H1 (cell line): ENCODE measurements around the gene DMXL2. TPM values are rescaled to one million over a fixed set of nuclear protein-coding genes. Genes with fewer than 3 reads are reported as not detected.

Experiments
- CTCF ChIA-PET: fragments of 300-600 bp; sonication (Branson Sonifier 250); formaldehyde crosslinking; loops from one replicate; lab custom pipeline; 2021; ENCODE audit not compliant: partially characterized antibody; lab: Charles Lee
- POLR2A ChIA-PET: fragments of 300-600 bp; sonication (Branson Sonifier 250); formaldehyde crosslinking; loops from one replicate; lab custom pipeline; 2021; ENCODE audit warnings: inconsistent platforms; ENCODE audit not compliant: partially characterized antibody; lab: Charles Lee
- DNase-seq, 2 experiments: peaks; one replicate each; pipeline versions ENCODE4 v3.0.0 to v3.0.0-alpha.2; 2010 to 2022; ENCODE audit warnings: low spot score in 2 of 2, low read depth in 1 of 2, mixed read lengths in 1 of 2
- FAIRE-seq: peaks from 2 replicates; lab custom pipeline; 2011; peaks lifted over from hg19 to GRCh38; lab: Jason Lieb, UNC
- H2AFZ ChIP-seq: 2 replicates; pipeline ENCODE4 v1.8.1; 2012; ENCODE audit warnings: low read length, inconsistent platforms
- H2AK5ac ChIP-seq: 2 replicates; pipeline ENCODE4 v1.6.1; 2013; ENCODE audit warnings: low read depth, low read length
- H2BK120ac ChIP-seq: replicated peaks from 2 replicates; pipeline ENCODE3; 2013; ENCODE audit warnings: low read depth, low read length, inconsistent platforms
- H2BK12ac ChIP-seq: 2 replicates; pipeline ENCODE4 v1.6.1; 2013; ENCODE audit warnings: low read depth, low read length
- H2BK15ac ChIP-seq: 2 replicates; pipeline ENCODE4 v1.6.1; 2013; ENCODE audit warnings: low read length
- H2BK20ac ChIP-seq: 2 replicates; pipeline ENCODE4 v1.6.1; 2013; ENCODE audit warnings: low read length
- H2BK5ac ChIP-seq: 2 replicates; pipeline ENCODE4 v1.6.1; 2013; ENCODE audit warnings: low read depth, low read length
- H3K14ac ChIP-seq: 2 replicates; pipeline ENCODE4 v1.6.1; 2013; ENCODE audit warnings: inconsistent platforms; ENCODE audit not compliant: insufficient read length
- H3K18ac ChIP-seq: 2 replicates; pipeline ENCODE4 v1.6.1; 2013; ENCODE audit warnings: low read length; ENCODE audit errors: extremely low read depth
- H3K23ac ChIP-seq: 2 replicates; pipeline ENCODE4 v1.6.1; 2013; ENCODE audit warnings: inconsistent platforms; ENCODE audit not compliant: insufficient read length
- H3K23me2 ChIP-seq: 2 replicates; pipeline ENCODE4 v1.6.1; 2013; ENCODE audit warnings: low read depth, low read length
- H3K27ac ChIP-seq: 2 replicates; pipeline ENCODE4 v1.6.1; 2011; ENCODE audit warnings: low read depth, low read length, inconsistent platforms
- H3K27me3 ChIP-seq, 4 experiments: replicated peaks in 1 of 4; 1 replicate in 1 of 4; 2 replicates in 3 of 4; pipeline versions ENCODE4 v1.6.1 to v1.8.1; 2011 to 2013; ENCODE audit warnings: low read length in 3 of 4, mild to moderate bottlenecking in 3 of 4, inconsistent platforms in 2 of 4, mixed read lengths in 2 of 4, moderate library complexity in 1 of 4; ENCODE audit not compliant: control insufficient read depth in 3 of 4, insufficient read depth in 3 of 4; ENCODE audit errors: extremely low read depth in 1 of 4
- H3K36me3 ChIP-seq, 4 experiments: 2 replicates each; pipeline versions ENCODE4 v1.6.1 to v1.8.1; 2011 to 2013; ENCODE audit warnings: mild to moderate bottlenecking in 4 of 4, low read length in 3 of 4, moderate library complexity in 2 of 4, control low read depth in 1 of 4, inconsistent platforms in 1 of 4; ENCODE audit not compliant: insufficient read depth in 4 of 4, control insufficient read depth in 2 of 4
- H3K4ac ChIP-seq: replicated peaks from 2 replicates; pipeline ENCODE3; 2013; ENCODE audit warnings: low read length, low read depth, mixed read lengths, inconsistent platforms; ENCODE audit not compliant: insufficient read length
- H3K4me1 ChIP-seq, 4 experiments: replicated peaks in 1 of 4; 1 replicate in 1 of 4; 2 replicates in 3 of 4; pipeline versions ENCODE4 v1.6.1 to v1.8.1; 2011 to 2013; ENCODE audit warnings: low read length in 3 of 4, inconsistent platforms in 2 of 4, mixed read lengths in 1 of 4; ENCODE audit not compliant: insufficient read depth in 4 of 4, control insufficient read depth in 3 of 4
- H3K4me2 ChIP-seq, 2 experiments: 2 replicates each; pipeline versions ENCODE4 v1.6.1 to v1.8.1; 2011 to 2013; ENCODE audit warnings: low read depth in 2 of 2, low read length in 2 of 2, control low read depth in 1 of 2, inconsistent platforms in 1 of 2, mild to moderate bottlenecking in 1 of 2; ENCODE audit not compliant: insufficient read depth in 1 of 2
- H3K4me3 ChIP-seq, 4 experiments: fragments of 200-600, 300-600 bp in 1 of 4; sonication (generic), shearing (Covaris generic), sonication (Bioruptor Twin) in 1 of 4; 2 replicates each; pipeline versions ENCODE4 v1.5.1 to v1.8.1; 2011 to 2016; ENCODE audit warnings: low read length in 4 of 4, low read depth in 3 of 4, control low read depth in 2 of 4, inconsistent platforms in 2 of 4, mild to moderate bottlenecking in 2 of 4, mixed read lengths in 1 of 4, moderate library complexity in 1 of 4; ENCODE audit not compliant: insufficient read depth in 2 of 4; ENCODE audit errors: extremely low read depth in 1 of 4
- H3K56ac ChIP-seq: replicated peaks from 2 replicates; pipeline ENCODE3; 2013; ENCODE audit warnings: low read depth, mild to moderate bottlenecking, mixed read lengths, low read length, inconsistent platforms; ENCODE audit not compliant: insufficient read length
- H3K79me1 ChIP-seq: 2 replicates; pipeline ENCODE4 v1.6.1; 2013; ENCODE audit warnings: low read depth, low read length, control low read depth
- H3K79me2 ChIP-seq, 2 experiments: 2 replicates each; pipeline versions ENCODE4 v1.6.1 to v1.8.1; 2012 to 2013; ENCODE audit warnings: low read length in 2 of 2, mild to moderate bottlenecking in 2 of 2, inconsistent platforms in 1 of 2; ENCODE audit not compliant: insufficient read depth in 2 of 2, control insufficient read depth in 1 of 2
- H3K9ac ChIP-seq, 4 experiments: replicated peaks in 1 of 4; 1 replicate in 1 of 4; 2 replicates in 3 of 4; pipeline versions ENCODE4 v1.6.1 to v1.8.1; 2011 to 2013; ENCODE audit warnings: low read depth in 3 of 4, low read length in 3 of 4, control low read depth in 2 of 4, mild to moderate bottlenecking in 2 of 4, moderate library complexity in 2 of 4, inconsistent platforms in 1 of 4; ENCODE audit errors: extremely low read depth in 1 of 4
- H3K9me3 ChIP-seq, 2 experiments: 2 replicates each; pipeline versions ENCODE4 v1.6.1 to v1.8.1; 2012 to 2013; ENCODE audit warnings: mild to moderate bottlenecking in 2 of 2, moderate library complexity in 2 of 2, control low read depth in 1 of 2, inconsistent platforms in 1 of 2, low read depth in 1 of 2, low read length in 1 of 2, mixed read lengths in 1 of 2; ENCODE audit not compliant: insufficient read depth in 2 of 2
- H4K20me1 ChIP-seq, 2 experiments: replicated peaks in 1 of 2; 2 replicates each; pipeline versions ENCODE3 to v1.8.1; 2011 to 2013; ENCODE audit warnings: inconsistent platforms in 2 of 2, low read length in 2 of 2, mild to moderate bottlenecking in 1 of 2; ENCODE audit not compliant: insufficient read depth in 2 of 2, control insufficient read depth in 1 of 2
- H4K5ac ChIP-seq: 2 replicates; pipeline ENCODE4 v1.6.1; 2013; ENCODE audit warnings: low read length, low read depth, mixed read lengths, inconsistent platforms; ENCODE audit not compliant: insufficient read length
- H4K8ac ChIP-seq: 2 replicates; pipeline ENCODE4 v1.8.0; 2013; ENCODE audit warnings: mild to moderate bottlenecking, moderate library complexity, low read length, inconsistent platforms; ENCODE audit not compliant: insufficient read depth; ENCODE audit errors: extremely low read depth
- H4K91ac ChIP-seq: replicated peaks from 2 replicates; pipeline ENCODE3; 2013; ENCODE audit warnings: low read length, mixed read lengths, inconsistent platforms; ENCODE audit not compliant: insufficient read length
- EGR1 ChIP-seq: IDR thresholded peaks from 2 replicates; pipeline ENCODE4 v1.6.1; 2011; ENCODE audit warnings: low read depth, low read length, borderline replicate concordance
- JUND ChIP-seq: IDR thresholded peaks from 2 replicates; pipeline ENCODE4 v1.6.1; 2011; ENCODE audit warnings: mild to moderate bottlenecking, improper control_type of control experiment, low read length
- NANOG ChIP-seq: IDR thresholded peaks from 2 replicates; pipeline ENCODE4 v1.6.1; 2011; ENCODE audit warnings: low read length, low read depth, mild to moderate bottlenecking, inconsistent platforms; ENCODE audit not compliant: insufficient read depth, poor library complexity, severe bottlenecking
- PHF8 ChIP-seq: fragments of 200-600 bp; sonication (generic); conservative IDR thresholded peaks from 2 replicates; pipeline ENCODE4 v1.7.1; 2012; ENCODE audit warnings: low read depth, mild to moderate bottlenecking, inconsistent platforms, low read length, moderate library complexity
- RXRA ChIP-seq: IDR thresholded peaks from 2 replicates; pipeline ENCODE4 v1.6.1; 2011; ENCODE audit warnings: low read depth, mild to moderate bottlenecking, low read length, moderate library complexity; ENCODE audit not compliant: insufficient read depth
- SP4 ChIP-seq: IDR thresholded peaks from 2 replicates; pipeline ENCODE4 v1.6.1; 2012; ENCODE audit warnings: low read length, inconsistent platforms
- WGBS, 2 experiments: shearing (Covaris generic) in 1 of 2; methylation state at CpG; one replicate each; pipeline versions ENCODE4 v1.1.6 to v1.1.7; 2013 to 2015; ENCODE audit warnings: low lambda C conversion rate in 2 of 2, mixed read lengths in 2 of 2, inconsistent platforms in 1 of 2, low coverage in 1 of 2, missing lambda C conversion rate in 1 of 2; ENCODE audit not compliant: insufficient replicate concordance in 2 of 2, insufficient coverage in 1 of 2, insufficient read length in 1 of 2; ENCODE audit errors: extremely low coverage in 1 of 2, missing lambda C conversion rate in 1 of 2; 5-methylcytosine and 5-hydroxymethylcytosine counted together
- polyA plus RNA-seq, 7 experiments: library from polyadenylated mRNA; depleted of rRNA in 3 of 7; stranded (reverse) in 5 of 7; unstranded in 2 of 7; fragments of >200 nt in 5 of 7; fragments of 200-250 nt in 2 of 7; gene quantifications; 1 replicate in 5 of 7; 2 replicates in 1 of 7; 4 replicates in 1 of 7; pipeline versions ENCODE4 v1.2.1 to v1.2.3, GENCODE V29; 2011 to 2013; ENCODE audit warnings: missing spikeins in 2 of 7, mixed read lengths in 2 of 7
- total RNA-seq: library from RNA; stranded (reverse); fragmentation: NEBNext Ultra II Directional; extraction: Animal tissue kit (Norgen Biotek cat#: 25700); gene quantifications from 2 replicates; pipeline ENCODE4 v1.2.1, GENCODE V29; 2021

The DMXL2 gene
- total and polyA plus RNA-seq, 2 of the 8 experiments (the other 6 are each of a cell fraction or from before 2014, with no cell fraction given): 9.5 to 10.6 TPM

DNA sequence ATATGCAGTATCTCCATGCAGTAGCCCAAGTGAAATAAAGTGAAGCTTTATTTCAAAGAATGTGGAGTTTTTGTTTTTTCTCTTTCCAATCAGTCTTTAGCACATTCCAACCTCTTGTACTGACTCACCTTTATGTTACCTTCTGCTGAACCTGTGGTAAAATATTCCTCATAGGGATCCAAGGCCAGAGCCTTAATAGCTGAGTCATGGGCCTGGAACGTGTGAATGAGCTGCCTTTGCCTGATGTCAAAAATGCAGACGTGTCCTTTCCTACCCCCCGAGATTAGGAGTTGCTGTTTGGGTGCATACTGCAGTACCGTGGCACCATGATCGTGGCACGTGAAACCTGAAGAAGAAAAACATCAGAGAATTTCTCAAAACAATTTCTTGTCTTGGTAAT, 172.6 kb downstream of the DMXL2 start:
- Histone ChIP-seq H3K23ac (no peak overlapping the region), H3K9ac (no peak overlapping the region), H3K23me2 (no peaks in the 10 kb centered on the region), H3K4me2 (no peak overlapping the region), H2AK5ac (no peak overlapping the region), H2AFZ (no peak overlapping the region), H3K4ac (no peak overlapping the region), H2BK12ac (no peak overlapping the region), H3K79me2 (no peaks in the 10 kb centered on the region), H2BK15ac (no peak overlapping the region), H2BK20ac (no peak overlapping the region), H4K20me1 (no peaks in the 10 kb centered on the region), H3K36me3 (peaks cover 0 to 4% (median 0%) of the 10 kb centered on the region in 4 experiments; a peak in 1 of 8 replicates), H2BK120ac (no peak overlapping the region), H4K91ac (no peak overlapping the region), H3K18ac (no peak overlapping the region), H3K27me3 (no peaks in the 10 kb centered on the region), H2BK5ac (no peak overlapping the region), H3K4me3 (no peak overlapping the region), H4K8ac (no peak overlapping the region), H3K79me1 (no peaks in the 10 kb centered on the region), H3K56ac (no peak overlapping the region), H3K9me3 (no peaks in the 10 kb centered on the region), H3K14ac (no peak overlapping the region), H3K27ac (no peak overlapping the region), H3K4me1 (no peaks in the 10 kb centered on the region), H4K5ac (no peak overlapping the region)
- ChIA-PET POLR2A (no interaction called here), CTCF (interaction anchor here (0.9 kb wide), 1 partner anchor 60 kb away, joined by 3 read pairs; no protein-coding TSS in a partner anchor)
- no peak for FAIRE-seq
- no peak for DNase-seq
- WGBS, 2 experiments: 89% methylated on average over 6 of the region's 6 CpGs; no CpG with 5 or more reads in 1 of the 2 experiments
- TF ChIP-seq RXRA: no peak
- no peak for TF ChIP-seq PHF8
- TF ChIP-seq JUND: no peak
- no peak for TF ChIP-seq SP4
- no peak for TF ChIP-seq NANOG
- TF ChIP-seq EGR1: no peak
